ENCODE data around the gene NIPAL3.

Gene NIPAL3

DNA sequence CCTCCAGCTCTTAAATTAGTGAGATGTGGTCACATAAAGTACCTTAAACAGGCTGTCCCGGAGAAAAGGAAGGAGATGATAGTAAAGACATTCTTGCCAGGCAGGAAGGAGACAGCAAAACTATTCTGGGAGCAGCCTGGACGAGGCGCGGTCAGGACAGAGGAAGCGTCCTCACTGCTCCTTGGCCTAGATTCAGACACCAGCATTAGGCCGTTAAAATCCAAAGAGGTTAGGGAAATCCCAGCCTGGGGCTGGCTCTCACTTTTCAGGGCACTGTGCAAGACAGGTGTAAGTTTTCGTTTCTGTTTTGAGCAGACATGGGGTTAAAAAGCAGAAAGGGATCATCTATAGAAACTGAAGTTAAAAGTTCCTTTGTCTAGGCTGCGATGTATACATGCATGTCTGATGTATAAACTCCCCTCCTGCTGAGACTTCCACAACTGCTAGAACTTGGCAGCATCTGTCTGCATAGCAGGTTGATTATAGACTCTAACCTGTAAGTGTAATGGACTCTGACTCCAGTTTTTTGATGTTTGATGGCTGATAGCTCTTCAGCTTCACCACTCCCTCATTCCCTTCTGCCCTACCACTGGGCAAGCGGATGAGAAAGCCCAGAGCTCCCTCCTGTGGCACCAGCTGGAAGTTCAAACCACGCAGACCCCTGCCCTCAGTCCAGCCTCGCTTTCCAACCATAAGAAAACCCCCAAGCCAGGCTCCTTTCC is 23.6 kb upstream of the NIPAL3 start:
- Histone ChIP-seq H3K27ac (ENCODE audit: low read depth, low read length) (no peak overlapping the region), H3K9ac (ENCODE audit: low read length) (no peak overlapping the region), H3K36me3 (ENCODE audit: control insufficient read depth, insufficient read depth, low read length) (no peaks in the 10 kb centered on the region; the same call in 1 of the 2 replicates), H3K27me3 (ENCODE audit: control insufficient read depth, insufficient read depth, low read length) (no peaks in the 10 kb centered on the region), H3K4me3 (ENCODE audit: low read depth, low read length) (no peak overlapping the region), H3K4me1 (ENCODE audit: control insufficient read depth, insufficient read depth, low read length) (peaks cover 22% of the 10 kb centered on the region), H3K9me3 (ENCODE audit: control insufficient read depth, insufficient read depth, low read depth, low read length) (no peaks in the 10 kb centered on the region)

DNA sequence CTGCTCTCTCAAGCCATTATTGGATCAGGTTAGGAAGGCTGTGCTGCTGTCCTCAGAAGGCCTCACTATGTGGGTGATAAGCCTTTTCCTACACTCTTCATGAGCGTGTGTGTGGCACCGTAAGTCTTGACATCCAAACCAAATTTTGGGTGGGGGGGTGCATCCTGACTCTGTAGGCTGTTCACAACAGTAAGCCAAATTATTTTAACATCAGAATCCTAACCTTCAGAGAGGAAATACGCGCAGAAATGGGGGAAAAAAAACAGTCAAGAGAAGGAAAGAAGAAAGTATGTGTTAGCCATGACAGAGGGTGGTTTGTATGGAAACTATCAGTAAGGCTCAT is 23.0 kb upstream of the NIPAL3 start:
- Histone ChIP-seq H3K4me3 (ENCODE audit: low read depth, low read length) (no peak overlapping the region), H3K4me1 (ENCODE audit: control insufficient read depth, insufficient read depth, low read length) (peaks cover 22% of the 10 kb centered on the region), H3K9me3 (ENCODE audit: control insufficient read depth, insufficient read depth, low read depth, low read length) (no peaks in the 10 kb centered on the region), H3K27ac (ENCODE audit: low read depth, low read length) (no peak overlapping the region), H3K36me3 (ENCODE audit: control insufficient read depth, insufficient read depth, low read length) (no peaks in the 10 kb centered on the region; the same call in 1 of the 2 replicates), H3K9ac (ENCODE audit: low read length) (no peak overlapping the region), H3K27me3 (ENCODE audit: control insufficient read depth, insufficient read depth, low read length) (no peaks in the 10 kb centered on the region)

DNA sequence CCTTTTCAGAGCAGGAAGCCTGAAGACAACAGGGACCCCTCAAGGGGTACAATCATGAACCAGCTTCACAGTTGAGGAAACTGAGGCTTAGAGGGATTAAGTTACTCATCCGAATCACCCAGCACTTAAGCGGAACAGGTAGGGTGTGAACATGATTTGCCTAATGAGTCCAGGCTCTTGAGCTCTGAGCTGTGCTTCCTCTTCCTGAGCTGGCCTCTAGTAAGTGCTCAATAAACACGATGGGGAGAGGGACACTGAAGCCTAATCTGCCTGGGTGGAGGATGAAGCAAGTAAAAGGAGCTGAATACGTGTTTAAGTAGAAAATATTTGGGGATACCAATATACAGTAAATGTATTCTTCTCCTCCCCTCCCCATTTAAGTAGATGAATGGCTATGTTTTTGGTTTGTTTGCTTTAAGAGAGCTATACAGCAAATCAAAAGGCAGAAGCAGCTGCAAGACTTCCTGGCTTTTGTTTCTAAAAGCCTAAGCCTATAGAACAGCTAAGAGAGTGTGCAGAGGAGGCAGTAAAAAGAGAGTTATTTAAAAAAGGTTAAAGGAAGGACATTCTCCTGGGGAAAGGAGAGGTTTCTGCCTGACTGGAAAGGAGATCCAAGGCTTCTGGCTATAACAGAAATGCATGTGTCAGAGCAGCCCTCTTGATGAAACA is 22.5 kb upstream of the NIPAL3 start:
- Histone ChIP-seq H3K4me3 (ENCODE audit: low read depth, low read length) (no peak overlapping the region), H3K4me1 (ENCODE audit: control insufficient read depth, insufficient read depth, low read length) (peaks cover 22% of the 10 kb centered on the region), H3K9ac (ENCODE audit: low read length) (no peak overlapping the region), H3K9me3 (ENCODE audit: control insufficient read depth, insufficient read depth, low read depth, low read length) (no peaks in the 10 kb centered on the region), H3K27me3 (ENCODE audit: control insufficient read depth, insufficient read depth, low read length) (no peaks in the 10 kb centered on the region), H3K36me3 (ENCODE audit: control insufficient read depth, insufficient read depth, low read length) (no peaks in the 10 kb centered on the region), H3K27ac (ENCODE audit: low read depth, low read length) (no peak overlapping the region)

DNA sequence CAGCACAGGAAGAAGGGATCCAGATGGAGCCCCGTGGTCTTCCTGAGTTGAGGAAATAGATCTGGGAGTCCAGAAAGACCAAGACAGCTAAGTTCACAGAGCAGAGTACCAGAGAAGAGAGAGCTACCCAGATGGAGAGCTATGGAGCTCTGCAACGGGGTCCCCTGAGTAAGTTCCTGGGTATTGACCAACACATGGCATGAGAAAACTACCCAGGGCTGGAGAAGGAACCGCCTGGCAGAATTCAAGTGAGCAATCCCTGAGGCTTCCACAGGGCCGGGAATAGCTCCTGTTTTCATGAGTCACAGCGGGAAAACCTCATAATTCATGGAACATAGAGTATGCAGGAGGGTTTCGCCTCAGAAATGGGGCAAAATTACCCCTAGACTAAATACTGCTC is 21.7 kb upstream of the NIPAL3 start:
- Histone ChIP-seq H3K27me3 (ENCODE audit: control insufficient read depth, insufficient read depth, low read length) (no peaks in the 10 kb centered on the region), H3K27ac (ENCODE audit: low read depth, low read length) (no peak overlapping the region), H3K9ac (ENCODE audit: low read length) (no peak overlapping the region)

DNA sequence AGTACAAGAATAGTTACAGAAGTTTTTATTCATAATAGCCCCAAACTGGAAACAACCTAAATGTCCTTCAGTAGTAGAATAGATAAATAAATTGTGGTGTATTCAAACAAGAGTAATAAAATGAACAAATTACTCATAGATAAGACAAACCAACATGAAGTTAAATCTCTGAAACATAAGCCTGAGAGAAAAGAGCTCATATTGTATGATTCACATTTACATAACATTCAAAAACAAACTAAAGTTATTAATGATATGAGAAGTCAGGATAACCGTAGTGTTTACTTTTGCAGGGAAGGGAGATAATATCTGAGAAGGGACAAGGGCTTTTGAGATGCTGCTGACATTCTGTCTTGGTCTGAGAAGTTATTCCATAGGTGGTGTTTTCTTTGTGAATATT is 15.5 kb upstream of the NIPAL3 start:
- H3K4me3 ChIP-seq (ENCODE audit: low read depth, low read length): no peak overlapping the region
- no peaks in the 10 kb centered on the region for H3K27me3 ChIP-seq (ENCODE audit: control insufficient read depth, insufficient read depth, low read length)
- H3K36me3 ChIP-seq (ENCODE audit: control insufficient read depth, insufficient read depth, low read length): 0 out of 2 replicates have a peak, but pooled peaks cover 3% of the 10 kb centered on the region
- H3K9me3 ChIP-seq (ENCODE audit: control insufficient read depth, insufficient read depth, low read depth, low read length): no peaks in the 10 kb centered on the region
- no peaks in the 10 kb centered on the region for H3K4me1 ChIP-seq (ENCODE audit: control insufficient read depth, insufficient read depth, low read length)
- no peak overlapping the region for H3K9ac ChIP-seq (ENCODE audit: low read length)
- no peak overlapping the region for H3K27ac ChIP-seq (ENCODE audit: low read depth, low read length)

More for the DNA sequence above, 21.7 kb upstream of the NIPAL3 start:
- H3K4me3 ChIP-seq (ENCODE audit: low read depth, low read length): no peak overlapping the region
- peaks cover 22% of the 10 kb centered on the region for H3K4me1 ChIP-seq (ENCODE audit: control insufficient read depth, insufficient read depth, low read length)
- H3K36me3 ChIP-seq (ENCODE audit: control insufficient read depth, insufficient read depth, low read length): no peaks in the 10 kb centered on the region
- H3K9me3 ChIP-seq (ENCODE audit: control insufficient read depth, insufficient read depth, low read depth, low read length): no peaks in the 10 kb centered on the region

DNA sequence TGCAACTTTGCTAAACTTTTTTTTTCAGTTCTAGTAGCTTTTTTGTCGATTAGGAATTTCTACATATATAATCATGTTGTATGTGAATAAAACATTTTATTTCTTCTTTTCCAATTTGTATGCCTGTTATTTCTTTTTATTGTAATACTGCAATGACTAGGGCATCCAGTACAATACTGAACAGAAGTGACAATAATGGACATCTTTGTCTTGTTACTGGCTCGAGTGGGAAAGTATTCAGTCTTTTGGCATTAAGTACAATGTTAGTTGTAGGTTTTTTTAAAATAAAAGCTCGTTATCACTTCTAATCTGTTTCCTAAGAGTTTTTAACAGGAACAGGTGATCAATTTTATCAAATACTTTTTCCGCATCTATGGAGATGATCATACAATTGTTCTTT is 11.8 kb upstream of the NIPAL3 start:
- Histone ChIP-seq H3K9me3 (ENCODE audit: control insufficient read depth, insufficient read depth, low read depth, low read length) (no peaks in the 10 kb centered on the region), H3K4me3 (ENCODE audit: low read depth, low read length) (no peak overlapping the region), H3K9ac (ENCODE audit: low read length) (no peak overlapping the region), H3K27me3 (ENCODE audit: control insufficient read depth, insufficient read depth, low read length) (no peaks in the 10 kb centered on the region), H3K4me1 (ENCODE audit: control insufficient read depth, insufficient read depth, low read length) (no peaks in the 10 kb centered on the region), H3K27ac (ENCODE audit: low read depth, low read length) (no peak overlapping the region), H3K36me3 (ENCODE audit: control insufficient read depth, insufficient read depth, low read length) (0 out of 2 replicates have a peak, but pooled peaks cover 3% of the 10 kb centered on the region)

DNA sequence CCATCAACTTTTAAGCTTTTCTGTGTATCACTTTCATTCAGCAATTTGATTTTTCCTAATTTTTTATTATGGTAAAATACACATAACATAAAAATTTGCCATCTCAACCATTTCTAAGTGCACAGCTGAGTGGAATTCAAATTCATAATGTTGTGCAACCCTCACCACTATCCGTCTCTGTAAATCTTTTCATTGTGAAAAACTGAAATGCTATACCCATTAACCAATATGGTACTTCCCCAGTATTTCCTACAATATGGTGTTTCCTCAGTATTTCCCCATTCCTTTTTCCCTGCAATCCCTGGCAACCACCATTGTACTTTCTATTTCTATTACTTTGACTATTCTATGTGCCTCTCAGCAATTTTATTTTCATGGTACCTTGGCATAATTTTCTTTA is 8.8 kb upstream of the NIPAL3 start:
- H3K36me3 ChIP-seq (ENCODE audit: control insufficient read depth, insufficient read depth, low read length): no peaks in the 10 kb centered on the region
- H3K9ac ChIP-seq (ENCODE audit: low read length): no peak overlapping the region
- no peak overlapping the region for H3K27ac ChIP-seq (ENCODE audit: low read depth, low read length)
- H3K27me3 ChIP-seq (ENCODE audit: control insufficient read depth, insufficient read depth, low read length): no peaks in the 10 kb centered on the region
- H3K9me3 ChIP-seq (ENCODE audit: control insufficient read depth, insufficient read depth, low read depth, low read length): no peaks in the 10 kb centered on the region
- no peak overlapping the region for H3K4me3 ChIP-seq (ENCODE audit: low read depth, low read length)
- no peaks in the 10 kb centered on the region for H3K4me1 ChIP-seq (ENCODE audit: control insufficient read depth, insufficient read depth, low read length)

DNA sequence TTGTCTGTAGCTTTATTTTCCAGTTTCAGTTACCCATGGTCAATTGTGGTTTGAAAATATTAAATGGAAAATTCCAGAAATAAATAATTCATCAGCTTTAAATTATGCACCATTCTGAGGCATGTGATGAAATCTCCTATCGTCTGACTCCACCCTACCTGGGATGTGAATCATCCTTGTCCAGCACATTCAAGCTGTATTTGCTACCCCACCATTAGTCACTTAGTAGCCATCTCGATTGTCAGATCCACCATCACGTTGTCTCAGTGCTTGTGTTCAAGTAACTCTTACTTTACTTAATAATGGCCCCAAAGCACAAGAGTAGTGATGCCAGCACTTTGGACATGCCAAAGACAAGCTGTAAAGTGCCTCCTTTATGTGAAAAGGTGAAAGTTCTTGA is 6.1 kb upstream of the NIPAL3 start:
- Histone ChIP-seq H3K27me3 (ENCODE audit: control insufficient read depth, insufficient read depth, low read length) (no peaks in the 10 kb centered on the region), H3K36me3 (ENCODE audit: control insufficient read depth, insufficient read depth, low read length) (no peaks in the 10 kb centered on the region), H3K9ac (ENCODE audit: low read length) (no peak overlapping the region), H3K9me3 (ENCODE audit: control insufficient read depth, insufficient read depth, low read depth, low read length) (no peaks in the 10 kb centered on the region), H3K4me3 (ENCODE audit: low read depth, low read length) (no peak overlapping the region), H3K4me1 (ENCODE audit: control insufficient read depth, insufficient read depth, low read length) (peaks cover 3% of the 10 kb centered on the region; the same call in 1 of the 2 replicates), H3K27ac (ENCODE audit: low read depth, low read length) (no peak overlapping the region)

DNA sequence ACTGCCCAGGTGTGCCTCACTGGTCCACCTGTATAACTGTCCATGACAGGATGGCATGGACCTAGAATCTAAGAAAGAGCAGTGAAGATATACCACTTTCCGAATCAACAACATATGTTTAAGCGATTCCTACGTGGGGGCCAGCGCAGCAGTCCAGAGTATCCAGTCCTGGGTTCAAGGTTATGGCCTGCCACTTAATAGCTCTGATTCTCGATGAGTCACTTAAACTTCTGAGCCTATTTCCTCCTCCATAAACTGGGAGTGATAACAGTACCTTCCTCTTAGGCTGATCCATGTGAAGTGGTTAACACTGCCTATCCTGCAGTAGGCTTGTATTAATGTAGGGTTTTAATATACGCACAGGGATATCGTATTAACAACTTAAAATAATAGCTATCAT is 4.9 kb upstream of the NIPAL3 start:
- Histone ChIP-seq H3K9ac (ENCODE audit: low read length) (no peak overlapping the region), H3K27ac (ENCODE audit: low read depth, low read length) (no peak overlapping the region), H3K9me3 (ENCODE audit: control insufficient read depth, insufficient read depth, low read depth, low read length) (no peaks in the 10 kb centered on the region), H3K27me3 (ENCODE audit: control insufficient read depth, insufficient read depth, low read length) (no peaks in the 10 kb centered on the region), H3K36me3 (ENCODE audit: control insufficient read depth, insufficient read depth, low read length) (no peaks in the 10 kb centered on the region), H3K4me1 (ENCODE audit: control insufficient read depth, insufficient read depth, low read length) (peaks cover 7% of the 10 kb centered on the region), H3K4me3 (ENCODE audit: low read depth, low read length) (no peak overlapping the region)

DNA sequence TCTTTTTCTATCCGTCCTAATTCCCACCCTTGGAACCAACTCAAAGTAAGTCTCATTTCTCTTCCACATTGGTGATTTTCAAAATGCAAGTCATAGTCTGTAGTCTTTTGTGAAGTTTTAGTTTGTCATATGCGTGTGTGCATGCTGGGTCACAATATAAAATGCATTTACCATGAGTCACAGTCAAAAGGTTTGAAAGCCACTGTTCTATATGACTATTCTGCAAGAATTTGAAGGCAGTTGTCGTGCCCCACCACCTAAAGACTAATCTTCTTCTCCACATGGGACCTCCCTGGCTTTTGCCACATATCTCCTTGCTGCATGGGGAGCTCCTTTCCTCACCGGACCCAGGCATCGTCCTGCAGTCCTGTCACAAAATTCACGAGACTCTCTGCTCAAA is 3.6 kb upstream of the NIPAL3 start:
- Histone ChIP-seq H3K4me3 (ENCODE audit: low read depth, low read length) (no peak overlapping the region), H3K4me1 (ENCODE audit: control insufficient read depth, insufficient read depth, low read length) (peaks cover 18% of the 10 kb centered on the region), H3K9me3 (ENCODE audit: control insufficient read depth, insufficient read depth, low read depth, low read length) (no peaks in the 10 kb centered on the region), H3K9ac (ENCODE audit: low read length) (no peak overlapping the region), H3K27me3 (ENCODE audit: control insufficient read depth, insufficient read depth, low read length) (no peaks in the 10 kb centered on the region), H3K36me3 (ENCODE audit: control insufficient read depth, insufficient read depth, low read length) (no peaks in the 10 kb centered on the region), H3K27ac (ENCODE audit: low read depth, low read length) (no peak overlapping the region)

DNA sequence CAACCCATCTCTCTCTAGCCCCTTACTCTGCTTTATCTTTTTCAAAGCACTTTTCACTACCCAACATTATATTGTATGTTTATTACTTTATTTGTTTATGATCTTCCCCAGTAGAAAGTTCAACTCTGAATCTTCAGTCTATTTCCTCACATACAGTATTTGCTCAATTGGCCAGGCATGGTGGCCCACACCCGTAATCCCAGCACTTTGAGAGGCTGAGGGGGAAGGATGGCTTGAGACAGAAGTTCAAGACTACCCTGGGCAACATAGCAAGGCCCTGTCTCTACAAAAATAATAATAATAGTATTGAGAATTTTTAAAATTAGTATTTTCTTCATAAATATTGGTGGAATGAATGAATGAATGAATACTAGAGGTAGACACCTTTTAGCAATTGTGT is 3.2 kb upstream of the NIPAL3 start:
- no peaks in the 10 kb centered on the region for H3K27me3 ChIP-seq (ENCODE audit: control insufficient read depth, insufficient read depth, low read length)
- no peak overlapping the region for H3K27ac ChIP-seq (ENCODE audit: low read depth, low read length)
- no peaks in the 10 kb centered on the region for H3K36me3 ChIP-seq (ENCODE audit: control insufficient read depth, insufficient read depth, low read length)
- no peak overlapping the region for H3K4me3 ChIP-seq (ENCODE audit: low read depth, low read length)
- H3K4me1 ChIP-seq (ENCODE audit: control insufficient read depth, insufficient read depth, low read length): peaks cover 18% of the 10 kb centered on the region
- no peaks in the 10 kb centered on the region for H3K9me3 ChIP-seq (ENCODE audit: control insufficient read depth, insufficient read depth, low read depth, low read length)
- no peak overlapping the region for H3K9ac ChIP-seq (ENCODE audit: low read length)

All from HUES6 (cell line).